ENCODE measurements around the gene SYNE2.

Gene SYNE2

DNA sequence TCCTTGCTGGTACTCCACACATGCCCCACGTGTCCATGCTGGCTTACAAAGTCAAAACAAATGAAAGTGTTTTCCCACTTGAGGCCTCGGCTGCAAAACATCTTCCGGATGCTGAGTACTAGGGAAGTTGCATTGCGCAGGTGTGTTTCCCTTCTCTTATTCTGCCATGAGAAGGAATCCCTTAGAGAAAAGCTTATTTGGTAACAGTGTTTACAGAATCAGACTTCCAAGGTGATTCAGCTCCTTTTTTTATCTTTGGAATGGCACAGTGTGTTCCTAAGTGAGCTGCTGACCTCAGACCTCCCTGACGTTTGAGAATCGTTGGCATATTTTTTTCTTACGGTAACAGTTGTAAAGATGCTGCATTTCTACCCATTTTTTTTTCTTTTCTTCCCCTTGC, 230.0 kb downstream of the SYNE2 start:
- Mint-ChIP-seq H3K4me3 (no peak overlapping the region), H3K27me3 (no peaks in the 10 kb centered on the region), H3K36me3 (ENCODE audit: low read depth) (no peaks in the 10 kb centered on the region), H3K4me1 (ENCODE audit: low read depth) (no peaks in the 10 kb centered on the region), H3K27ac (no peak overlapping the region), H3K9me3 (no peaks in the 10 kb centered on the region)
- intact Hi-C loops (cut with micrococcal nuclease), result no loop called here

DNA sequence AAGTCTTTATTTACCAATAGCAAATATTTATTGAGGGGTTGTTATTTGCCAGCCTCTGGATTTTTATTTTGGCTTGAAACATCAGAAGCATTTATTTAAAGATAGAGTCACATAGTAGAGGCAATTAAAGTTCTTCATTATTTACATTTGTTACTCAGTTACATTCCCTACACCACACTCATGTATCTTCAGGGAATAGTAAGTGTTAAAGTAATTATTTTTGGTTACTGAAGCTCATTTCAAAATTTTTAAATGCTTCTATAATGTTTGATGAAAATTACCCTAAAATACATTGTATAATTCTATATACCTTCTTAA, 235.8 kb downstream of the SYNE2 start:
- Mint-ChIP-seq H3K27ac (no peak overlapping the region), H3K4me1 (ENCODE audit: low read depth) (no peaks in the 10 kb centered on the region), H3K36me3 (ENCODE audit: low read depth) (no peaks in the 10 kb centered on the region), H3K27me3 (no peaks in the 10 kb centered on the region), H3K9me3 (no peaks in the 10 kb centered on the region), H3K4me3 (no peak overlapping the region)
- intact Hi-C loops (cut with micrococcal nuclease), result no loop called here

DNA sequence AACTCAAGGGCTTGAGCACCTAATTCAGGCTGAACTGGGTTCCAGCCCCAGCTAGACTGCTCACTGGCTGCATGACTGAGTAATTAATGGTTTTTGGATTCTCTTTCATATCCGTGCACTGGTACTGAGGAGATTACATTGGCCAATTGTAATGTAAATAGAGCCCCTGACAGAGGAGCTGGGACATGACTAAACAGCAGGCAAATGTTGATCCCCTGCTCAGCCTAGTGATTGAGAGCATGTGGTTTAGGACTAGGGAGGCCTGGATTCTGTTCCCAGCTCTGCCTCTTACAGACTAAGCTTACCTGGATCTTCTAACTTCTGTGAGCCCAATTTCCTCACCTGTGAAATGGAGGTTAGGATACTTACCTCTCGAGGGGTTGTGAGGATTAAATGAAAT, 237.1 kb downstream of the SYNE2 start:
- no peak overlapping the region for H3K27ac Mint-ChIP-seq
- intact Hi-C loops (cut with micrococcal nuclease), result no loop called here
- H3K9me3 Mint-ChIP-seq, result no peaks in the 10 kb centered on the region
- no peaks in the 10 kb centered on the region for H3K27me3 Mint-ChIP-seq
- H3K4me1 Mint-ChIP-seq (ENCODE audit: low read depth), result no peaks in the 10 kb centered on the region
- H3K36me3 Mint-ChIP-seq (ENCODE audit: low read depth), result no peaks in the 10 kb centered on the region
- H3K4me3 Mint-ChIP-seq, result no peak overlapping the region

DNA sequence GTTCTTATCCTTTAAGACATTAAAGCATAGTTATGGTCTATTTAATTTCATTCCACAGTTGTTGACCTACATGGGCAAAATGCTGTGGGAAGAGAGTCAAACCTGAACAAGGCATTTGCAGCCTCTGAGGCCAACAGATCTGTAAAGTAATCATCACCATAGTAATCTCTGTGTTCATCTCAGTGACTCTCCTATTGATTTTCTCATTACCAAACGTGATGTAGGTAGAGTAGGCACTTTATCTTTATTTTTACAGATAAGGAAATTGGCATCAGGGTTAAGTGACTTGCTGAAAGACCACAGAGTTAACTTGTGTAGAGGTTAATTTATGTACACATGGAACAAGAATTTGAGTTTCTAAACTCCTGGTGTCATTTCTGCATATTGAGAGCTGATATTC, 238.4 kb downstream of the SYNE2 start:
- Mint-ChIP-seq H3K27me3 (no peaks in the 10 kb centered on the region), H3K4me3 (no peak overlapping the region), H3K27ac (no peak overlapping the region), H3K9me3 (no peaks in the 10 kb centered on the region), H3K4me1 (ENCODE audit: low read depth) (no peaks in the 10 kb centered on the region), H3K36me3 (ENCODE audit: low read depth) (no peaks in the 10 kb centered on the region)
- intact Hi-C loops (cut with micrococcal nuclease), result no loop called here

DNA sequence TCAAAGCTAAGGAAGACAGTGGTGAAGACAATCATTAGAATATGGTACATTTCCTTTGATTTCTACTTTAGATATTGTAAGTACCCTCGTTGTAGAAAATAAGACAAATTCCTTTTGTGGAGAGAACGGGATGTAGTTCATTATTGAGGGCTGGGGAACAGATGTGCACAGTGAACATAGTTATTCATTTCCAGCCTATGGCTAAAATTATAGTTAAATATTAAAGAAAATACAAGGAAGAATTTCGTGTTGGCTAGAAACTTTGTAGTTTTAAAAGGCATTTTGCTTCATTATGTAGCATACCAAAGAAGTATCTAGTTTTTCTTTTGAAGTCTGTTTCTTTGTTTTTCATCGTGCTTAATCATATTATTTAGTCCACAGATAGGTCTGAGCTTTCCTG, 239.5 kb downstream of the SYNE2 start:
- H3K27ac Mint-ChIP-seq, result no peak overlapping the region
- no peaks in the 10 kb centered on the region for H3K4me1 Mint-ChIP-seq (ENCODE audit: low read depth)

DNA sequence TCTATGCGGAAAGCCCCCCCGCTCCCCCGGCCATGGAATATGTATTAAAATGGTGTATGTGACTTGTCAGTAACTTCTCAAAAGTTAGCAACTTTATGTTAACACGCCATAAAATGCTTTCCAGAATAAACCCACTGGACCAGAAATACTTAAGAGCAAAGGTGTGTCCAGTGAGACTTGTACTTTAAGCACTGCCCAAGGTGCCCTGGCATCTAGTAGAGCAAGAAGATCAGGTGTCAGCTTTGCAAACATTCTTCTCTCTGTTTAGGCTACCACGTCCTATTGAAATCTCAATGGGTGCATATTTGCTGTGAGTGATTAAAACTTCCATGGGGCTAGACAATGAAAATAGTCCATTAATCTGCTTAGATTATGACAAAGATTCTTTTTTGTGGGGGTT, 240.1 kb downstream of the SYNE2 start:
- Mint-ChIP-seq H3K27me3 (no peaks in the 10 kb centered on the region), H3K9me3 (no peaks in the 10 kb centered on the region), H3K36me3 (ENCODE audit: low read depth) (no peaks in the 10 kb centered on the region), H3K4me1 (ENCODE audit: low read depth) (no peaks in the 10 kb centered on the region), H3K4me3 (no peak overlapping the region), H3K27ac (no peak overlapping the region)
- intact Hi-C loops (cut with micrococcal nuclease), result no loop called here

More for the DNA sequence above, 239.5 kb downstream of the SYNE2 start:
- intact Hi-C loops (cut with micrococcal nuclease), result no loop called here
- Mint-ChIP-seq H3K4me3 (no peak overlapping the region), H3K9me3 (no peaks in the 10 kb centered on the region), H3K36me3 (ENCODE audit: low read depth) (no peaks in the 10 kb centered on the region), H3K27me3 (no peaks in the 10 kb centered on the region)

DNA sequence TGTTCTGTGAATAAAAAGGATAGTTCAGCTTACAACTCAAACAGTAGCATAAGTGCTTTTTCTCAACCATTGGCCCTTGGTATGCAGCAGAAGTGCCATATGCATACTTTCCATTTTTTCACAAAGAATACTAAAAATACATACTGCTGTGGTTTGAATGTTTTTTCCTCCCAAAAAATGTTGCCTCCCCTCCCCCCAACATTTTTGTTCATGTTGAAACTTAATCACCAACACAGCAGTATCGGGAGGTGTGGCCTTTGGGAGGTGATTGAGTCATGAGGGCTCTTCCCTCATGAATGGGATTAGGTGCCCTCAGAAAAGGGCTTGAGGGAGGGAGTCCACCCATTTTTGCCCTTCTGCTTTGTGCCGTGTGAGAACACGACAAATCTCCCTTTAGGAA, 242.8 kb downstream of the SYNE2 start:
- intact Hi-C loops (cut with micrococcal nuclease), result no loop called here
- H3K36me3 Mint-ChIP-seq (ENCODE audit: low read depth), result no peaks in the 10 kb centered on the region
- H3K27ac Mint-ChIP-seq, result no peak overlapping the region
- no peaks in the 10 kb centered on the region for H3K27me3 Mint-ChIP-seq
- H3K4me1 Mint-ChIP-seq (ENCODE audit: low read depth), result no peaks in the 10 kb centered on the region
- H3K9me3 Mint-ChIP-seq, result no peaks in the 10 kb centered on the region
- H3K4me3 Mint-ChIP-seq, result no peak overlapping the region

DNA sequence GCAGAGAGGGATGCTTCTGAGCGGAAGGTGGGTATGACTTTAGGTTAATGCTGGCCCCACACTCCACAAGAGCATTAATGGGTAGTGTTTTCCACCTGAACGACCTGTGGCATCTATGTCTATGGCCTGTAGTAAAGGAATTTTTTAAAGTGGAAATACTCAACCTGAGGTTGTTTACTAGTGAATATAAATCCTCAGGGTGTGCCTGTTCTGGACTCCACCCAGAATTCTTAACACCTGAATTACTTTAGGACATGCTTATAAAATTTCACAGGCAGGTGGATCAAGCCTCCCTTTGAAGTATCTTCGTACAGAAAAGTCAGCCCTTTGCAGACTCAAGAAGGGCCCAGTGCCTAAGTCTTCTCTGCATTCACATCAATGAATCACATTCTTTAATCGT, 245.3 kb downstream of the SYNE2 start:
- no peak overlapping the region for H3K4me3 Mint-ChIP-seq
- H3K27ac Mint-ChIP-seq, result no peak overlapping the region

DNA sequence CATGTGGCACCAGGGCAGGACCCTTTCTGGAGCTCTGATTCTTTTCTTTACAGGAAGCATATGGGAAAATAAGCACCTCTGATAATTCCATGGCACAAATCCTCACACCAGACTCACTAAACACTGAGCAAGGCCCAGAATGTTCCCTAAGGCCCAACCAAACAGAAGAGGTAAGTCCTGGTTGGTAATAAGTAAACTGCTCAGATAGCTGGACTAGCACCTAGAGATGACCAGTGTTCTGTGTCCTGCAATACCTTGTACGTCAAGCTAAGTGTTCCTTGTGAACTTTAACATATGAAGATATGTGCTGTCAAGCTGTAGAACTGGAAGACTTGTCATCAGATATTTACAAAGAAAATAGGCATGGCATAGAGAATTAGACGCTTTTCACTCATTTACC, 254.6 kb downstream of the SYNE2 start:
- intact Hi-C loops (cut with micrococcal nuclease), result no loop called here
- no peaks in the 10 kb centered on the region for H3K9me3 Mint-ChIP-seq
- H3K27me3 Mint-ChIP-seq, result peaks cover 3% of the 10 kb centered on the region
- H3K27ac Mint-ChIP-seq, result no peak overlapping the region
- no peak overlapping the region for H3K4me3 Mint-ChIP-seq
- no peaks in the 10 kb centered on the region for H3K36me3 Mint-ChIP-seq (ENCODE audit: low read depth)
- no peaks in the 10 kb centered on the region for H3K4me1 Mint-ChIP-seq (ENCODE audit: low read depth)

More for the DNA sequence above, 245.3 kb downstream of the SYNE2 start:
- H3K4me1 Mint-ChIP-seq (ENCODE audit: low read depth), result no peaks in the 10 kb centered on the region
- no peaks in the 10 kb centered on the region for H3K9me3 Mint-ChIP-seq
- H3K27me3 Mint-ChIP-seq, result no peaks in the 10 kb centered on the region
- no peaks in the 10 kb centered on the region for H3K36me3 Mint-ChIP-seq (ENCODE audit: low read depth)
- intact Hi-C loops (cut with micrococcal nuclease), result no loop called here

DNA sequence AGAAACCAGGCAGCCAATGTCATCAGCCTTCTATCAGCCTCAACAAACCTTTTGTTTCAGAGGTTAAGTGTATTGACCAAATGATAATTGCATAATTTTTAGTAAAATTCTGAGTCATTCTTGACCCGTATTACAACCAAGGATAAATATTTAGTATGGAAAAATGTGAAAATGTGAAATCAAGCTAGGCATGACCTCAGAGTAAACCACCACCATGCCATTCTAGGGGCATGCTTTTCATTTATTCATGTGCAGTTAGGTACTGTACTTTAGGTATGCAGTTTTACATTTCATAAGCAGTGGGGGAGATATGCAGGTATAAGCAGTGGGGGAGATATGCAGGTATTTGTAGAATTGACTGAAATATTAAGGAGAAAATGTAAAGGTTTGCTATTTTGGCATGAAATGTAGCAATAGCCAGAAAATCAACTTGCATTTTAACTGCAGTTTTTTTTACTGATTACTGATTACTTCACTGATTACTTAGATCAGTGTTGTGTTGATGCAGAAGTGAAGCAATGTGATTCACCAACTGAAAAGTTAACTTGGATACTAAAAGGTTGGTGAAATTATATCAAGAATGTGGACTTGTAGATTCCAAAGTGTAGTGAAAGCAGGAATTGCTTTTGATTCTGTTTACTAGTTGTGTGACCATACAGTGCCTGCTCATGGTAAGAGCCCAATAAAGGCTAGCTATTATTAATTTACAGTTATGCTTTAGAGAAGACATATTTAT, 257.2 kb downstream of the SYNE2 start:
- Mint-ChIP-seq H3K9me3 (no peaks in the 10 kb centered on the region), H3K36me3 (ENCODE audit: low read depth) (no peaks in the 10 kb centered on the region), H3K4me3 (no peak overlapping the region), H3K27ac (no peak overlapping the region), H3K4me1 (ENCODE audit: low read depth) (no peaks in the 10 kb centered on the region), H3K27me3 (no peaks in the 10 kb centered on the region)
- intact Hi-C loops (cut with micrococcal nuclease), result no loop called here

DNA sequence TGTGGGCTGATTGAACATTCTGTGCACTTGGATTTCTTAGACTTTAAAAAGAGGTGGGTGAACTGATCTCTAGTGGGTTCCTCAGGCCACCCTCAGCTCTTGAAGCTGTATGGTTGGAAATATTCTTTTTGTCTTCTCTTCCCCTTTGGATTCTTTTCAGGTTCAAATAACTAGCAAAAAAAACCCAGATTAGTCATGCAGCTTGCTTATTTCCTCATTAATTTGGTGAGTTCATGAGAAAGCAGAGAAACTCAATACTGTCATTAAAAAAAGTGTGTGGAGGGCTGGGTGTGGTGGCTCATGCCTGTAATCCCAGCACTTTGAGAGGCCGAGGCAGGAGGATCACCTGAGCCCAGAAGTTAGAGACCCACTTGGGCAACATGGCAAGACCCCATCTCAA, 258.0 kb downstream of the SYNE2 start:
- Mint-ChIP-seq H3K4me3 (no peak overlapping the region), H3K27me3 (no peaks in the 10 kb centered on the region), H3K36me3 (ENCODE audit: low read depth) (no peaks in the 10 kb centered on the region), H3K4me1 (ENCODE audit: low read depth) (no peaks in the 10 kb centered on the region), H3K9me3 (no peaks in the 10 kb centered on the region), H3K27ac (no peak overlapping the region)
- intact Hi-C loops (cut with micrococcal nuclease), result no loop called here

DNA sequence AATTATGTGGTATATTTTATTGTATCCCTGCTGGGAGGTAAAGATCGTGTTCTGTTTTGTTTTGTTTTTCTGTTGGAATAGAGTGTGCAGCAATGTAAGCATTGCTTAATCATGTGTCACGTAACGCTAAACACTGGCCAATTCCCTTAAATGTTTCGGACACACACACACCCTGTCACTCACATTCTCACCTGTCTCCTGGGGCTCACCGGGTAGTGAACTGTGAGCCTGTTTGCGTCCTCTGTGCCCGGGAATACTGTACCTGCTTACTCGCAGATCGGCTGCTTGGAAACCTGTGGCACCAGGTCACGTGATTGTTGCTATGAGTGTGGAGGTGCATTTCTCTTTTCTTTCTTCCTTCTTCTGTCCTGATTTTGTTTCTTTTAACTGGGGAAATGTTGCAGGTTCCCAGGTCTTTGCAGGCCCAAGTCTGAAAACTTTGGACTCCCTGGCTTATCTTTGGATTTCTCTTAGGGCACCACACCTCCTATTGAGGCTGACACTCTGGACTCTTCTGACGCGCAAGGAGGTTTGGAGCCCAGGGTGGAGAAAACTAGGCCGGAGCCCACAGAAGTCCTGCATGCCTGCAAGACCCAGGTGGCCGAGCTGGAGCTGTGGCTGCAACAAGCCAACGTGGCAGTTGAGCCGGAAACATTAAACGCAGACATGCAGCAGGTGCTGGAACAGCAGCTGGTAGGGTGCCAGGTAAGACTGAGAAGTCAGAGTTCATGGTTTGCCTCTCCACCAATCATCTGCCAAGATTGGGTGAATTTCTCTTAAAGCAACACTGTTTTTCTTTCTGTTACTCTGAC, 260.3 kb downstream of the SYNE2 start:
- Mint-ChIP-seq H3K9me3 (no peaks in the 10 kb centered on the region), H3K4me3 (no peak overlapping the region), H3K27ac (no peak overlapping the region), H3K27me3 (no peaks in the 10 kb centered on the region), H3K4me1 (ENCODE audit: low read depth) (no peaks in the 10 kb centered on the region), H3K36me3 (ENCODE audit: low read depth) (no peaks in the 10 kb centered on the region)
- intact Hi-C loops (cut with micrococcal nuclease), result no loop called here

DNA sequence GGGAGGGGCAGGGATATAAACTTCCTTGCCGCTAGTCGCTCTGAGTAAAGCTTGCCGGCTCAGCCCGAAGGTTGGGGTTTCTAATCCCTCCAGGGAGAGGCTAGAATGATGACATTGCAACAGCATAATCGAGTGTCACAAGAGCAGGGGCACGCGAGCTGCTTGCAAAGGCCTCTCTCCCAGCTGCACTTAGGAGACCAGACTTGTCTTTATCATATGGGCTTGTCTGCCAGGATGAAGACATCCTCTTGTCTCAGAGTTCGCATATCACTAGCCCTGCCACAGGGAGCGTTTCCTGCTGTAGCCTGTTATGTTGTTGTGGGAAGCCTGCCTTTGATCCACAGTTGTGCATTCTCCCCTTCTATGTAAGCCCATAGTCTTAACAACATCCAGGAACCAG, 261.4 kb downstream of the SYNE2 start:
- no peak overlapping the region for H3K4me3 Mint-ChIP-seq
- no peaks in the 10 kb centered on the region for H3K9me3 Mint-ChIP-seq
- no peak overlapping the region for H3K27ac Mint-ChIP-seq
- no peaks in the 10 kb centered on the region for H3K4me1 Mint-ChIP-seq (ENCODE audit: low read depth)
- H3K27me3 Mint-ChIP-seq, result no peaks in the 10 kb centered on the region
- intact Hi-C loops (cut with micrococcal nuclease), result no loop called here
- H3K36me3 Mint-ChIP-seq (ENCODE audit: low read depth), result no peaks in the 10 kb centered on the region

DNA sequence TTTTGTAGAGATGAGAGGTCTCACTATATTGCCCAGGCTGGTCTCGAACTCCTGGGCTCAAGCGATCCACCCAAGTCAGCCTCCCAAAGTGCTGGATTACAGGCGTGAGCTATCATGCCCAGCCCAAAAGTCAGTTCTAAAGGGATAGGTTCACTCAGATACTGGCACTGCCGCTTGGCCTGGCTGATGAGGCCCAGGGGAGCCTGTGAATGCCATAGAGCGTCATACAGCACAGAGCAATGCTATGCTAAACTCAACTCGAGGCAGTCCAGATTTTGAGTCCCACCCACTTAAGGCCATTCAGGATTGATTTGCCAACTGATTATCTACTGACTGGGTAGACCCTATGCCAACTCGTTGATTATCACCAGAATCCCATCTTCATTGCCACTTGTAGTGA, 262.0 kb downstream of the SYNE2 start:
- Mint-ChIP-seq H3K4me3 (no peak overlapping the region), H3K27ac (no peak overlapping the region)

DNA sequence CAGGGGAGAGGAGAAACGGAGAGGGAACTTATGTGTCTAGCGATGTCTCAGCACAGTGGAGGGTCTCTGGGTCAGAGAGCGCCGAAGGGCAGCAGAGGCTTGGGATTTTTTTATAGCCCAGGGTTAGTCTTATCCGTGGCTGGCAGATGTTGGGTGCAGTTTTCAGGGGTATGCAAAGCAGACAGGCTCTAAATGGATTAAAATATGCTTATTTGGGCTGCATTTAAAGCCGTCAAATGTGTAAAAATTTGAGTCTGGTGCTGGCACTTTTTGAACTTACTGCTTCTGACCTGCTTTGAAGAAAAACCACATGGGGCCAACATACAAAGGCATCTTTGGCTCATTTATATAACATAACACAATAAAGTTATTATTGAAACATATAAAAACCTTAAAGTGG, 262.6 kb downstream of the SYNE2 start:
- Mint-ChIP-seq H3K27me3 (no peaks in the 10 kb centered on the region), H3K27ac (no peak overlapping the region), H3K9me3 (no peaks in the 10 kb centered on the region), H3K4me3 (no peak overlapping the region), H3K4me1 (ENCODE audit: low read depth) (no peaks in the 10 kb centered on the region), H3K36me3 (ENCODE audit: low read depth) (no peaks in the 10 kb centered on the region)
- intact Hi-C loops (cut with micrococcal nuclease), result no loop called here

More for the DNA sequence above, 262.0 kb downstream of the SYNE2 start:
- Mint-ChIP-seq H3K36me3 (ENCODE audit: low read depth) (no peaks in the 10 kb centered on the region), H3K9me3 (no peaks in the 10 kb centered on the region), H3K27me3 (no peaks in the 10 kb centered on the region), H3K4me1 (ENCODE audit: low read depth) (no peaks in the 10 kb centered on the region)
- intact Hi-C loops (cut with micrococcal nuclease), result no loop called here
